Endodermal cell (in vitro differentiated cells): Measurements from ENCODE around the gene TMA7B. TPM values are rescaled to one million over a fixed set of nuclear protein-coding genes. Genes with fewer than 3 reads are reported as not detected.

Source experiments
- DNase-seq: peaks from one replicate; pipeline ENCODE4 v3.0.0-alpha.2; 2017
- H3K27ac ChIP-seq: 2 replicates; pipeline ENCODE4 v1.5.1; 2013; ENCODE audit warnings: mild to moderate bottlenecking, low read depth, low read length, moderate library complexity
- H3K27me3 ChIP-seq: 2 replicates; pipeline ENCODE4 v1.6.1; 2013; ENCODE audit warnings: mild to moderate bottlenecking, low read length, moderate library complexity; ENCODE audit not compliant: insufficient read depth, control insufficient read depth, poor library complexity, severe bottlenecking
- H3K36me3 ChIP-seq: 2 replicates; pipeline ENCODE4 v1.7.0; 2013; ENCODE audit warnings: mild to moderate bottlenecking, low read length, moderate library complexity; ENCODE audit not compliant: control insufficient read depth, insufficient read depth
- H3K4me1 ChIP-seq: one replicate; pipeline ENCODE4 v1.7.0; 2013; ENCODE audit warnings: low read length; ENCODE audit not compliant: control insufficient read depth, insufficient read depth
- H3K4me3 ChIP-seq: 2 replicates; pipeline ENCODE4 v1.5.1; 2013; ENCODE audit warnings: mild to moderate bottlenecking, low read length, moderate library complexity
- H3K9ac ChIP-seq: 2 replicates; pipeline ENCODE4 v1.6.1; 2013; ENCODE audit warnings: mild to moderate bottlenecking, low read length, moderate library complexity; ENCODE audit not compliant: poor library complexity, severe bottlenecking; ENCODE audit errors: extremely low read depth
- H3K9me3 ChIP-seq: 2 replicates; pipeline ENCODE4 v1.6.1; 2013; ENCODE audit warnings: mild to moderate bottlenecking, low read length, moderate library complexity; ENCODE audit not compliant: control insufficient read depth
- H3K27ac Mint-ChIP-seq: 2 replicates; pipeline ENCODE4 v1.8.0; 2020; ENCODE audit warnings: mixed read lengths
- H3K27me3 Mint-ChIP-seq: 2 replicates; pipeline ENCODE4 v1.8.0; 2021; ENCODE audit warnings: mild to moderate bottlenecking, mixed read lengths; ENCODE audit not compliant: insufficient read depth
- H3K36me3 Mint-ChIP-seq: 2 replicates; pipeline ENCODE4 v1.8.0; 2020; ENCODE audit warnings: low read depth, mixed read lengths
- H3K4me1 Mint-ChIP-seq: 2 replicates; pipeline ENCODE4 v1.8.0; 2020; ENCODE audit warnings: mixed read lengths
- H3K4me3 Mint-ChIP-seq: 2 replicates; pipeline ENCODE4 v1.8.0; 2020; ENCODE audit warnings: mild to moderate bottlenecking, moderate library complexity, mixed read lengths
- H3K9me3 Mint-ChIP-seq: 2 replicates; pipeline ENCODE4 v1.8.0; 2020; ENCODE audit warnings: mild to moderate bottlenecking, mixed read lengths
- CTCF ChIP-seq: fragments of 200-600 bp; sonication (generic); conservative IDR thresholded peaks from 2 replicates; pipeline ENCODE4 v1.5.0; 2021; ENCODE audit warnings: antibody characterized with exemption, mild to moderate bottlenecking
- WGBS, 2 experiments: methylation state at CpG; one replicate each; pipeline versions ENCODE4 v1.1.5 to v1.1.7; 2013; ENCODE audit warnings: missing lambda C conversion rate in 2 of 2, mixed read lengths in 1 of 2; ENCODE audit not compliant: insufficient coverage in 1 of 2, insufficient read length in 1 of 2; 5-methylcytosine and 5-hydroxymethylcytosine counted together
- total RNA-seq, 2 donors: library from RNA; stranded (reverse); fragmentation: NEBNext Ultra II Directional in 1 of 2; extraction: Animal tissue kit (Norgen Biotek cat#: 25700) in 1 of 2; gene quantifications; 2 replicates in 1 of 2; 3 replicates in 1 of 2; pipeline ENCODE4 v1.2.1, GENCODE V29; 2021

TMA7B gene
- total RNA-seq, 2 donors from 2014 or later = not detected

GRCh38 chr22:40007853-40008710, 47.9 kb downstream of the TMA7B start:
- peaks cover 24% of the 10 kb centered on the region for H3K4me1 ChIP-seq
- Mint-ChIP-seq H3K27ac (peak overlapping the region; percentile 68), H3K4me1 (peaks cover 50% of the 10 kb centered on the region), H3K4me3 (no peak overlapping the region), H3K36me3 (peaks cover 16% of the 10 kb centered on the region), H3K27me3 (no peaks in the 10 kb centered on the region), H3K9me3 (no peaks in the 10 kb centered on the region)
- TF ChIP-seq CTCF = no peak
- WGBS, 2 experiments = 88 to 91% methylated on average over 25 to 27 of the region's 27 CpGs
- no peak overlapping the region for H3K4me3 ChIP-seq
- DNase-seq = no peak
- no peaks in the 10 kb centered on the region for H3K36me3 ChIP-seq
- no peak overlapping the region for H3K27ac ChIP-seq
- H3K27me3 ChIP-seq = no peaks in the 10 kb centered on the region
- no peaks in the 10 kb centered on the region for H3K9me3 ChIP-seq
- H3K9ac ChIP-seq = no peak overlapping the region

GRCh38 chr22:40008726-40009291, 48.6 kb downstream of the TMA7B start:
- peaks cover 21% of the 10 kb centered on the region for H3K4me1 ChIP-seq
- H3K27me3 ChIP-seq = no peaks in the 10 kb centered on the region
- Mint-ChIP-seq H3K27me3 (no peaks in the 10 kb centered on the region), H3K4me1 (peaks cover 47% of the 10 kb centered on the region), H3K36me3 (peaks cover 19% of the 10 kb centered on the region), H3K4me3 (peak overlapping the region; percentile 28), H3K27ac (peak overlapping the region; percentile 85), H3K9me3 (no peaks in the 10 kb centered on the region)
- H3K9ac ChIP-seq = no peak overlapping the region
- no peaks in the 10 kb centered on the region for H3K9me3 ChIP-seq
- no peak overlapping the region for H3K4me3 ChIP-seq
- peak overlapping the region; percentile 14 for H3K27ac ChIP-seq
- no peaks in the 10 kb centered on the region for H3K36me3 ChIP-seq
- no peak for DNase-seq
- 73 to 83% methylated on average over 2 to 10 of the region's 10 CpGs for WGBS, 2 experiments
- no peak for TF ChIP-seq CTCF

GRCh38 chr22:40009292-40009774, 49.1 kb downstream of the TMA7B start:
- no peaks in the 10 kb centered on the region for H3K27me3 ChIP-seq
- no peaks in the 10 kb centered on the region for H3K9me3 ChIP-seq
- H3K36me3 ChIP-seq = no peaks in the 10 kb centered on the region
- WGBS, 2 experiments = 19 to 34% methylated on average over 6 to 11 of the region's 11 CpGs
- H3K27ac Mint-ChIP-seq = peak overlapping the region; percentile 85
- H3K4me1 Mint-ChIP-seq = peaks cover 48% of the 10 kb centered on the region
- no peak overlapping the region for H3K4me3 ChIP-seq
- no peak overlapping the region for H3K9ac ChIP-seq
- H3K27ac ChIP-seq = no peak overlapping the region
- H3K36me3 Mint-ChIP-seq = peaks cover 17% of the 10 kb centered on the region
- H3K9me3 Mint-ChIP-seq = no peaks in the 10 kb centered on the region
- H3K27me3 Mint-ChIP-seq = no peaks in the 10 kb centered on the region
- DNase-seq = peak; percentile 90
- TF ChIP-seq CTCF = no peak
- H3K4me1 ChIP-seq = peaks cover 21% of the 10 kb centered on the region
- peak overlapping the region; percentile 28 for H3K4me3 Mint-ChIP-seq
